CD4-positive, alpha-beta T cell treated with Interleukin-2 at 100 ng/mL for 4 hours (primary cell): Measurements from ENCODE around the gene OBSCN.

ENCODE experiments used
- DNase-seq: peaks from one replicate; pipeline ENCODE4 v3.0.0-alpha.2; 2020; ENCODE audit warnings: low spot score

OBSCN gene

GRCh38 chr1:228277491-228278431 is 69.9 kb downstream of the OBSCN start:
- no peak for DNase-seq

GRCh38 chr1:228278432-228278941 is 70.6 kb downstream of the OBSCN start:
- no peak for DNase-seq

GRCh38 chr1:228279011-228279721 is 71.3 kb downstream of the OBSCN start:
- DNase-seq = no peak

- no peak for DNase-seq
Observed at GRCh38 chr1:228279722-228280105, 71.9 kb downstream of the OBSCN start.

- DNase-seq = no peak
Observed at GRCh38 chr1:228280106-228280901, 72.5 kb downstream of the OBSCN start.

GRCh38 chr1:228280961-228281591 is 73.2 kb downstream of the OBSCN start:
- DNase-seq = no peak

GRCh38 chr1:228281631-228282328 is 73.9 kb downstream of the OBSCN start:
- DNase-seq = no peak

- DNase-seq = no peak
Observed at GRCh38 chr1:228282329-228283042, 74.6 kb downstream of the OBSCN start.

GRCh38 chr1:228283043-228283371 is 75.2 kb downstream of the OBSCN start:
- no peak for DNase-seq

GRCh38 chr1:228283476-228284147 is 75.8 kb downstream of the OBSCN start:
- DNase-seq = no peak

- DNase-seq = no peak
Observed at GRCh38 chr1:228284148-228284495, 76.3 kb downstream of the OBSCN start.

GRCh38 chr1:228284521-228284920 is 76.7 kb downstream of the OBSCN start:
- DNase-seq = no peak

- DNase-seq = no peak
Observed at GRCh38 chr1:228285661-228286504, 78.0 kb downstream of the OBSCN start.

GRCh38 chr1:228286505-228287417 is 78.9 kb downstream of the OBSCN start:
- no peak for DNase-seq

GRCh38 chr1:228287541-228288425 is 79.9 kb downstream of the OBSCN start:
- DNase-seq = no peak

- DNase-seq = no peak
Observed at GRCh38 chr1:228288536-228289238, 80.8 kb downstream of the OBSCN start.
